ENCODE data around the gene TMEM255B.

The TMEM255B gene

DNA sequence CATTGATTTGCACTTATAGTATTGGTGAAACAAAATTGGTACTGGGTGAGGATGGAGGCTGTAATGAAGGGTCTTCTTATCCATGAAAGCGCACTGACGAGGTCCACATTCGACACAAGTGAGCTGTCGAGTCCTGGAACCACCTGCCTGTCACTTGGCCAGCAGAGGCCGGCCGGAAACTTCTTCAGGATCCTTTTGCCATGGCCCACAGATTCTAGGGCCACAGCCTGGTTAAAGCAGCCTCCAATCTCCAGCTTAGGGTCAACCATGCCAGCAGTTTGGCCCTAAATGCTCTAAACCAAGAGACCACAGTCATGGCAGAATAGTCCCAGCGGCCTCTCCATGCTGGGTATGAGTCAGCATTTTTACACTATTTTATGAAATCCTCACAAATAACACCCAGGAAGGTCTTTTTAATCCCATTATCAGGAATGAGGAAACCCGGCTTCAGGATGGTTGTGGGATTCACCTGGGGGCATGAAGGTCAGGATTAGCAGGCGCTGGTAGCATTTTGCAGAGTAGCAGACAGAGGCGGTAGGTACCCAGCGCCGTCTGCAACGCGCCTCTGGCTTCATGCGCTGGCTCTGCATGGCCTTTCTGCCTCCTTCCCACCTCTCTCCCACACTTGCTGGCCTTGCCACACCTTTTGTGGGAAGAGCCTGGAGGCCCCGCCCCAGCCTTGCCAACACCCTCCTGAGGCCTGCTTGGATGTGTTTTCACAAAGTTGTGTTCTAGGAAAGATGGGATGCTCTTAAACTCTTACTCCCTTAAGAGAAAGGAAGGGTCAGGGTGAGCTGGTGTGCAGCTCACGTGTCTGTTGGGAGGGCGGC lies 89.6 kb downstream of the TMEM255B start:
- Histone ChIP-seq H3K4me3 (ENCODE audit: low read length in 2 of 2) (no peak overlapping the region), H3K27ac (ENCODE audit: low read length) (no peak overlapping the region), H3K4me1 (ENCODE audit: control insufficient read depth, insufficient read depth, low read length) (peaks cover 24% of the 10 kb centered on the region)

DNA sequence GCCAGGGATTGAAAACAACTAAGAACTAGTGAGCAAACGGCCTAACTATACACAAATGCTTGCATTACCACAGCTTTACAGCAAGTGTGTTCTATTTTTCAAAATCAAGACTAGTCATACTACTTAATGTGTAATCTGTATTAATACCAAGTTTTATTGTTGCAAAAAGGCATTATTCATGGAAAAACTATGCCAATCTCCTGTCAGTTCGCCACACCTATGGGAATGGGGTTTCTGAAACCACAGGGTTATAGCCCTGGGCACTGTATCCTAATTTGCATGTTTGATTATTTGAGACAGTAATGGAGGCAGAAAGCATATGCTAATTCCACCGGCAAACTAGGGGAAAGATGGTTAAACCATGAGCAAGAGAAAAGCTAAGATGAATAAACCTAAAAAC lies 90.5 kb downstream of the TMEM255B start:
- Histone ChIP-seq H3K27ac (ENCODE audit: low read length) (no peak overlapping the region), H3K36me3 (ENCODE audit: control insufficient read depth in 2 of 2, insufficient read depth in 2 of 2, low read length in 2 of 2) (peaks cover 11 to 13% of the 10 kb centered on the region in 2 donors), H3K9me3 (ENCODE audit: control insufficient read depth in 2 of 2, low read length in 2 of 2) (no peaks in the 10 kb centered on the region), H3K27me3 (ENCODE audit: control insufficient read depth in 1 of 2, insufficient read depth in 2 of 2, low read length in 2 of 2) (no peaks in the 10 kb centered on the region), H3K4me1 (ENCODE audit: control insufficient read depth, insufficient read depth, low read length) (peaks cover 33% of the 10 kb centered on the region), H3K4me3 (ENCODE audit: low read length in 2 of 2) (no peak overlapping the region), H3K9ac (ENCODE audit: low read length in 2 of 2) (no peak overlapping the region)

More for the DNA sequence above, 89.6 kb downstream of the TMEM255B start:
- Histone ChIP-seq H3K36me3 (ENCODE audit: control insufficient read depth in 2 of 2, insufficient read depth in 2 of 2, low read length in 2 of 2) (peaks cover 15 to 19% of the 10 kb centered on the region in 2 donors), H3K9ac (ENCODE audit: low read length in 2 of 2) (no peak overlapping the region), H3K27me3 (ENCODE audit: control insufficient read depth in 1 of 2, insufficient read depth in 2 of 2, low read length in 2 of 2) (no peaks in the 10 kb centered on the region), H3K9me3 (ENCODE audit: control insufficient read depth in 2 of 2, low read length in 2 of 2) (no peaks in the 10 kb centered on the region)

DNA sequence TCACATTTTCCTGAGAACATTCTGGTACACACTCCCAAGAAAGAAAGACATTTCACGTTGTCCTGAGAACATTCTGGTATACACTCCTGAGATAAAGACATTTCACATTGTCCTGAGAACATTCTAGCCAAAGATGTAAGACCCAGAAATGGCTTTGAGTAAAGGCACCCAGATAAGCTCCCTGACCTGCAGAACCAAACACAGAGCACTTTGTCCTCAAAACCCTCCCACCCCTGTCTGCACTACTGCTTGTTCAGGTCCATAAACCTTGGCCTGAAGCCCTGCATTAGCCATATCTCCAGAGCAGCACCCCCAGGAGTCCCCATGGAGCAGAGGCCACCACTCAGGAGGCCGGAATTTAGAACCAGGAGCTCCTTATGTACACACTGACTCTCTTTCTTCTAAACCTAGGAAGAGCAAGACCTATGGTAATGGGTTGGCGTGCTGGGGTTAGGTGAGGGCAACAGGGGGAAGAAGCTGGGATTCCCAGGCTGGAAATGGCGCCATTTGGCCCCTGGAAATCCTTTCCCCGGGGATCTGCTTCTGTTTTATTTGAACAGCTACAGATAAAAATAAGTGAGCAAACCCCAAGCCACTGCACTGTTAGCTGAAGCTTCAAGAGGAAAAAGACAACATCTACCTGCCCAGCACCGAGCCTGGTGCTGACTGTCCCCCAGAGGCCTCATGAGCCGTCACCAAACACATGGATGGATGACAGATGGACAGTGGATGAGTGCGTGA lies 91.1 kb downstream of the TMEM255B start:
- Histone ChIP-seq H3K36me3 (ENCODE audit: control insufficient read depth in 2 of 2, insufficient read depth in 2 of 2, low read length in 2 of 2) (peaks cover 10 to 13% of the 10 kb centered on the region in 2 donors), H3K27ac (ENCODE audit: low read length) (no peak overlapping the region), H3K4me1 (ENCODE audit: control insufficient read depth, insufficient read depth, low read length) (peaks cover 39% of the 10 kb centered on the region), H3K27me3 (ENCODE audit: control insufficient read depth in 1 of 2, insufficient read depth in 2 of 2, low read length in 2 of 2) (no peaks in the 10 kb centered on the region), H3K9ac (ENCODE audit: low read length in 2 of 2) (no peak overlapping the region), H3K4me3 (ENCODE audit: low read length in 2 of 2) (no peak overlapping the region), H3K9me3 (ENCODE audit: control insufficient read depth in 2 of 2, low read length in 2 of 2) (no peaks in the 10 kb centered on the region)

DNA sequence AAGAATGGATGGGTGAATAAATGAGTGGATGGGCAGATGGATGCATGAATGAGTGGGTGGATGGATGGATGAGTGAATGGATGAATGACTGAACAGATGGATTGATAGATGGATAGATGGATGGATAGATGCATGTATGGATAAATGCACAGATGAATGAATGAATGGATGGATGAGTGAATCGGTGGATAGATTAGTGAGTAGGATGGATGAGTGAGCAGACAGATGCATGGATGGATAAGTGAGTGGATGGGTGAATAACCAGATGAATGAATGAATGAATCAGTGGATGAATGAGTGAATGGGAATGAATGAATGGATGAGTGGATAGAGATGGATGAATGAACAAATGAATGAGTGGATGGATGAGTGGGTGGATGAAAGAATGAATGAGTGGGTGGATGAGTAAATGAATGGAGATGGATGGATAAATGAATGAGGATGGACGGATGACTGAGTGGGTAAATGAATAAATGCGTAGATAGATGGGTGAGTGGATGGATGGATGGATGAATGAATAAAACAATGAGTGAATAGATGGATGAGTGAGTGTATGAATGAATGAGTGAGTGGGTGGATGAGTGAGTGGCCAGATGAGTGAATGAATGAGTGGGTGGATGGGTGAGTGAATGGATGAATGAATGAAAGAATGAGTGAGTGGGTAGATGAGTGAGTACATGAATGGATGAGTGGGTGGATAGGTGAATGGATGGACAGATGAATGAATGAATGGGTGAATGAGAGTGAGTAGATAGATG lies 91.9 kb downstream of the TMEM255B start:
- Histone ChIP-seq H3K9ac (ENCODE audit: low read length in 2 of 2) (no peak overlapping the region), H3K27me3 (ENCODE audit: control insufficient read depth in 1 of 2, insufficient read depth in 2 of 2, low read length in 2 of 2) (no peaks in the 10 kb centered on the region), H3K36me3 (ENCODE audit: control insufficient read depth in 2 of 2, insufficient read depth in 2 of 2, low read length in 2 of 2) (peaks cover 5 to 10% of the 10 kb centered on the region in 2 donors), H3K4me1 (ENCODE audit: control insufficient read depth, insufficient read depth, low read length) (peaks cover 46% of the 10 kb centered on the region), H3K27ac (ENCODE audit: low read length) (no peak overlapping the region), H3K4me3 (ENCODE audit: low read length in 2 of 2) (no peak overlapping the region), H3K9me3 (ENCODE audit: control insufficient read depth in 2 of 2, low read length in 2 of 2) (no peaks in the 10 kb centered on the region)

DNA sequence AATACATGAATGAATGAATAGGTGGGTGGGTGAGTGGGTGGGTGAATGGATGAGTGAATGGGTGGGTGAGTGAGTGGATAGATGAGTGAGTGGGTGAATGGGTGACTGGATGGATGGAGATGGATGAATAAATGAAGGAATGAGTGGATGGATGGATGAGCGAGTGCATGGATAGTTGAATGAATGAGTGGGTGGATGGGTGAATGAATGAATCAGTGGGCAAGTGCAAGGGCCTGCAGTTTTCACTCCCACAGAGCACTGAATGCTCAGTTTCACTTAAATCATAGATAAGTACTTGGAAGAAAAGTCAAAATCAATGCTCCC lies 92.4 kb downstream of the TMEM255B start:
- Histone ChIP-seq H3K36me3 (ENCODE audit: control insufficient read depth in 2 of 2, insufficient read depth in 2 of 2, low read length in 2 of 2) (peaks cover 0 to 5% of the 10 kb centered on the region in 2 donors), H3K9ac (ENCODE audit: low read length in 2 of 2) (no peak overlapping the region), H3K9me3 (ENCODE audit: control insufficient read depth in 2 of 2, low read length in 2 of 2) (no peaks in the 10 kb centered on the region), H3K27ac (ENCODE audit: low read length) (no peak overlapping the region), H3K4me1 (ENCODE audit: control insufficient read depth, insufficient read depth, low read length) (peaks cover 52% of the 10 kb centered on the region), H3K4me3 (ENCODE audit: low read length in 2 of 2) (no peak overlapping the region), H3K27me3 (ENCODE audit: control insufficient read depth in 1 of 2, insufficient read depth in 2 of 2, low read length in 2 of 2) (no peaks in the 10 kb centered on the region)

DNA sequence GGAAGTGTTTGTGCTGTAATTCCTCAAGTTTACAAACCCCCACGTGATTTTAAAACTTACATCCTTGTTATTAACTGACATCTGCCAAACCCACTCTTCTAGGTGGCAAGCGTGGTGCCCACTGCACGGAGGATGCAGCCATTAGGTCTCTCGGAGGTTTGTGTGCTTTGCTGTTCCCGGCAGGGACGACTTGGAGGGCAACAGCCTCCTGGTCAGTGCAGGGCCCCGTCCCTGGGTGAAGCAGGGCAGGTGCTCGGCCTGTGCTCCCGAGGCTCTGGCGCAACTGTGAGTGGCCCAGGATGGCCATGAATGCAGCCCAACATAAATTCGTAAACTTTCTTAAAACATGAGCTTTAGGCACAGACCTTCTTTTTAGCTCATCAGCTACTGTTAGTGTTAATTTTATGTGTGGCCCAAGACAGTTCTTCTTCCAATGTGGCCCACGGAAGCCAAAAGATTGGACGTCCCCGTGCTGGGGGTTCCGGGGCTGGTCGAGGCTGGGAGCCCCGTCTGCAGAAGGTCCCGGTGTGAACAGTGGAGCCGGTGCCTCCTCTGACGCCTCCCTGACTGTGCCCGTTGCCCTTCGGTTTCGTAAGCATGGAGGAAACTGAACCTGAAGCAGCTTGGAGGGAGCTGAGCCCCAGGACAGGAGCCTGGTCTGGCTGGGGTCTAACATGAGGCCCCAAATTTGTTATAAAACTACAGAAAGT lies 93.0 kb downstream of the TMEM255B start:
- H3K9me3 ChIP-seq (ENCODE audit: control insufficient read depth in 2 of 2, low read length in 2 of 2) = no peaks in the 10 kb centered on the region
- no peak overlapping the region for H3K27ac ChIP-seq (ENCODE audit: low read length)
- H3K36me3 ChIP-seq (ENCODE audit: control insufficient read depth in 2 of 2, insufficient read depth in 2 of 2, low read length in 2 of 2) = peaks cover 0 to 3% of the 10 kb centered on the region in 2 donors
- no peak overlapping the region for H3K9ac ChIP-seq (ENCODE audit: low read length in 2 of 2)
- no peaks in the 10 kb centered on the region for H3K27me3 ChIP-seq (ENCODE audit: control insufficient read depth in 1 of 2, insufficient read depth in 2 of 2, low read length in 2 of 2)
- H3K4me3 ChIP-seq (ENCODE audit: low read length in 2 of 2) = no peak overlapping the region
- H3K4me1 ChIP-seq (ENCODE audit: control insufficient read depth, insufficient read depth, low read length) = peaks cover 54% of the 10 kb centered on the region

DNA sequence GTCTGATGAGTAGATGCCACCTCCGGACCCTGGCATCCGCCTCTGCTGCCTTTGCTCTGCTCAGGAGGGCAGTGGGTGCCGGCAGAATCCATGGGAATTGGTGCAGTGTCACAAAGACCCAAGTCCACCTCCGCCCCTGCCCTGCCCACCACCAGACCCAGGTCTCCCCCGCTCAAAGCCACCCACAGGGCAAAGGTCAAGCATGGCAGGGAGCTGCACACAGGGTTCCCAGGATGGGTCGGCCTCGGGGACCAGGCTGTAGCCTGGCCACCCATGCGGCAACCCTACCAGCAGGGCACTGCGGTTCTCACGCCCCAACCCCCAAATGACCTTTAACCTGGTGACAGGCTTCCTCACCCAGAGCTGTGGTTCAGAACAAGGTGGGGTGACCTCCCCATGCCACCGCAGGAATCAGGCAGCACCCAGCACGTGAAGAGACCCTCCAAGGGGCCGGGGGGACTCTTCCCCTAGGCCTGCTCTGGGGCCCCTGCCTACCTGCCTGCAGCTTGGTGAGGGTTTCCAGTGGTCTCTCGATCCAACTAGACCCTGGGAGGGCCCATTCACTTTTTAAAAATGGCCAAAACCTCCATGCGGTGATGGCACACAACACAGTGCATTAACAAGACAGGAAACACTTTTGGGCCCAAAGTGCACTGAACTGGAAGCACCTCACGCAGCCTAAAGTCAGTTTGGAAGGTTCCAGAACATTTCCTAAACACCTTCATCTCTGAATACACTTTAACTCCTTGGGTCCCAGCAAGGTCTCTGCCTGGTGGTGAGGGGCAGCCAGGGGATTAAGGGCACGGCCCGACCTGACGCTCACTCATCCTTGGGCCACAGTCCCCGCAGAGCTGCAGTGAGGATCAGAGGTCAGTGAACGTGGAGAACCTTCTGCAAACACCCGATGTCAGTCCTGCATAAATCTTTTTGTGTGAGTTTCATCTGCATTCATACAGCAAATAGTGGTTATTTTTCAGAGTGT lies 93.8 kb downstream of the TMEM255B start:
- H3K27ac ChIP-seq (ENCODE audit: low read length) = peak overlapping the region; percentile 24
- no peaks in the 10 kb centered on the region for H3K36me3 ChIP-seq (ENCODE audit: control insufficient read depth in 2 of 2, insufficient read depth in 2 of 2, low read length in 2 of 2)
- H3K4me1 ChIP-seq (ENCODE audit: control insufficient read depth, insufficient read depth, low read length) = peaks cover 54% of the 10 kb centered on the region
- no peaks in the 10 kb centered on the region for H3K27me3 ChIP-seq (ENCODE audit: control insufficient read depth in 1 of 2, insufficient read depth in 2 of 2, low read length in 2 of 2)
- H3K4me3 ChIP-seq (ENCODE audit: low read length in 2 of 2) = no peak overlapping the region
- no peaks in the 10 kb centered on the region for H3K9me3 ChIP-seq (ENCODE audit: control insufficient read depth in 2 of 2, low read length in 2 of 2)
- no peak overlapping the region for H3K9ac ChIP-seq (ENCODE audit: low read length in 2 of 2)

DNA sequence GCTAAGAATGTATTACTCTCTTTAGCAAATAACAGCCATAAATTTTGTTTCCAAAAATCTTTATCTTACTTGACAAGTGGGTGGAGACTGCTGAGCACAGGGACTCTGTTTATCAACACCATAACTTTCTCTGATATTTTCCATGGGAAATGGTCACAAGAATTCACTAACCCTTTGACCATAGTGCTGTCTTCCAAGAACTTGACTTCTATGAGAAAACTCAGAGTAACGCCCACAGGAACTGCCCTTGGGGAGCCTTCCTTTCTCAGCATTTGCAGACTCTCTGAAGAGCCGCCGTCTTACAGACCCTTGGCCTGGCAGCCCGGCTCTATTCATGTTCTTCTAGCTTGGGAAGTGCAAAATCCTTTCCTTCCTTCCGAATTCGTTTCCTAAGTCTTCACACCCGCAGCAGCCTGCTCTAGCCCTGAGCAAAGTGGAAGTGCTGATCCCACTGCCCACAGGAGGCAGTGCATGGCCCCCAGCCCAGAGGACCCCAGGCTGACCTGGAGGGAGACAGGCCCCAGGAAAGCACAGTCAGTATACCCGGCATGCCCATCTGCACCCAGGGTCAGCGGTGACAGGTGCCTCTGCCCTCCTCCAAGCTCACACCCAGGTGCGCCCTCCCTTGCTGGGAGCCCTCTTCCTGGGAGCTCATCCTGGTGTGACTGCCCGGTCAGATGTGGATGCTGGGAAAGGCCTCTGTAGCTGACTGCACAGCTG lies 94.7 kb downstream of the TMEM255B start:
- H3K9ac ChIP-seq (ENCODE audit: low read length in 2 of 2) = no peak overlapping the region
- H3K9me3 ChIP-seq (ENCODE audit: control insufficient read depth in 2 of 2, low read length in 2 of 2) = no peaks in the 10 kb centered on the region
- H3K36me3 ChIP-seq (ENCODE audit: control insufficient read depth in 2 of 2, insufficient read depth in 2 of 2, low read length in 2 of 2) = peaks cover under 1 to 5% of the 10 kb centered on the region in 2 donors
- peak overlapping the region; percentile 31 for H3K27ac ChIP-seq (ENCODE audit: low read length)
- H3K27me3 ChIP-seq (ENCODE audit: control insufficient read depth in 1 of 2, insufficient read depth in 2 of 2, low read length in 2 of 2) = no peaks in the 10 kb centered on the region
- H3K4me3 ChIP-seq (ENCODE audit: low read length in 2 of 2) = peak overlapping the region in 1 of 2 donors; percentile 3
- peaks cover 52% of the 10 kb centered on the region for H3K4me1 ChIP-seq (ENCODE audit: control insufficient read depth, insufficient read depth, low read length)

DNA sequence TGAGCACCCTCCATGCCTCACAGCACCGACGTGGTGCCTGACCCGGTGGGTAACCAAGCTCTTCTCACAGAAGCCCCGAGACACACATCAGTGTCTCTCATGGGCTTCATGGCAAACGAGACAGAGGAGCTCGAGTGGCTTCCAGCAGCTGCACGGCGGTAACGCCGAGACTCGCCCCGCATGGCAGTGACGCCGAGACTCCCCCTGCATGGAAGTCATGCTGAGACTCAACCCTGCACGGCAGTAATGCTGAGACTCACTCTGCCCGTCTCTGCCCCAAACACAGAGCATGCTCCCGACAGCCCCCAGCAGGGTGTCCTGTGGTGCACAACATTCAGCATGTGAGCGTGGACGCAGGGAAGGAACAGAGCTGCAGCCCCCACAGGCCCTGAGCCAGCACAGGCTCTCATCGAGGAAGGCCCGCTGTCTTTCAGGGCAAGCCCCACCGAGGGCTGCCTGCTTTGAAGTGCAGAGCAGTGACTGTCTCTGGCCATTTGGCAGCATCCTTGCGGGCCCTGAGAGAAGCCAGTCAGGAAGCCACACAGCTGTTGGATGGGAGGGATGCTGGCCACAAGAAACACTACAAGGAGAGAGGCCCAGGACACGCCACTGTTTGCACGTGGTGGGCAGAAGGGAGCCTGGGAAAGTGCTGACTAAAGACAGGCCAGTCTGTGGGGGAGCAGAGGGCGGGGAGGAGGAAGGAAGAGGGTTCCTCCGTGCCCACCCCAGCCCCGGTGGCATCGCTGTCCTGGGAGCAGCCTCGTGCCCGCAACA lies 95.4 kb downstream of the TMEM255B start:
- no peak overlapping the region for H3K9ac ChIP-seq (ENCODE audit: low read length in 2 of 2)
- H3K27me3 ChIP-seq (ENCODE audit: control insufficient read depth in 1 of 2, insufficient read depth in 2 of 2, low read length in 2 of 2) = no peaks in the 10 kb centered on the region
- peaks cover 44% of the 10 kb centered on the region for H3K4me1 ChIP-seq (ENCODE audit: control insufficient read depth, insufficient read depth, low read length)
- peaks cover 3 to 9% of the 10 kb centered on the region in 2 donors for H3K36me3 ChIP-seq (ENCODE audit: control insufficient read depth in 2 of 2, insufficient read depth in 2 of 2, low read length in 2 of 2)
- peak overlapping the region in 1 of 2 donors; percentile 3 for H3K4me3 ChIP-seq (ENCODE audit: low read length in 2 of 2)
- H3K9me3 ChIP-seq (ENCODE audit: control insufficient read depth in 2 of 2, low read length in 2 of 2) = no peaks in the 10 kb centered on the region
- peak overlapping the region; percentile 31 for H3K27ac ChIP-seq (ENCODE audit: low read length)

All from stomach smooth muscle (tissue), 2 donors.